H1 (cell line): ENCODE results near the gene RHBDF2. TPM values are rescaled to one million over a fixed set of nuclear protein-coding genes. Genes with fewer than 3 reads are reported as not detected.

Experiments
- GTF2F1 ChIP-seq: IDR thresholded peaks from 2 replicates; pipeline ENCODE4 v1.6.1; 2012; ENCODE audit warnings: low read depth, low read length, improper control_type of control experiment, borderline replicate concordance
- JUN ChIP-seq: IDR thresholded peaks from 2 replicates; pipeline ENCODE4 v1.6.1; 2011; ENCODE audit warnings: low read depth, mild to moderate bottlenecking, improper control_type of control experiment, low read length
- MAFK ChIP-seq: IDR thresholded peaks from 2 replicates; pipeline ENCODE4 v1.6.1; 2012; ENCODE audit warnings: low read depth, mild to moderate bottlenecking, improper control_type of control experiment, low read length
- POU5F1 ChIP-seq: IDR thresholded peaks from 2 replicates; pipeline ENCODE4 v1.6.1; 2011; ENCODE audit warnings: low read depth, mild to moderate bottlenecking, low read length, moderate library complexity
- SP1 ChIP-seq: IDR thresholded peaks from 2 replicates; pipeline ENCODE4 v1.6.1; 2011; ENCODE audit warnings: low read depth, low read length
- SP2 ChIP-seq: IDR thresholded peaks from 2 replicates; pipeline ENCODE4 v1.6.1; 2012; ENCODE audit warnings: mild to moderate bottlenecking, low read length, inconsistent platforms
- SP4 ChIP-seq: IDR thresholded peaks from 2 replicates; pipeline ENCODE4 v1.6.1; 2012; ENCODE audit warnings: low read length, inconsistent platforms
- SRF ChIP-seq: IDR thresholded peaks from 2 replicates; pipeline ENCODE4 v1.6.1; 2011; ENCODE audit warnings: mild to moderate bottlenecking, low read depth, low read length, moderate library complexity
- TAF7 ChIP-seq: optimal IDR thresholded peaks from 2 replicates; pipeline ENCODE3; 2011; ENCODE audit warnings: low read depth, mild to moderate bottlenecking, inconsistent platforms, low read length, moderate library complexity, borderline replicate concordance
- polyA plus RNA-seq, 7 experiments: library from polyadenylated mRNA; depleted of rRNA in 3 of 7; stranded (reverse) in 5 of 7; unstranded in 2 of 7; fragments of >200 nt in 5 of 7; fragments of 200-250 nt in 2 of 7; gene quantifications; 1 replicate in 5 of 7; 2 replicates in 1 of 7; 4 replicates in 1 of 7; pipeline versions ENCODE4 v1.2.1 to v1.2.3, GENCODE V29; 2011 to 2013; ENCODE audit warnings: missing spikeins in 2 of 7, mixed read lengths in 2 of 7
- total RNA-seq: library from RNA; stranded (reverse); fragmentation: NEBNext Ultra II Directional; extraction: Animal tissue kit (Norgen Biotek cat#: 25700); gene quantifications from 2 replicates; pipeline ENCODE4 v1.2.1, GENCODE V29; 2021
- TF ChIP-seq, protein P1 (sequence below), 3 experiments: IDR thresholded peaks; 1 replicate in 2 of 3; 2 replicates in 1 of 3; pipeline versions ENCODE4 v1.5.1 to v1.6.1; 2011; ENCODE audit warnings: low read length in 3 of 3, mild to moderate bottlenecking in 3 of 3, inconsistent platforms in 2 of 3, low read depth in 1 of 3, moderate library complexity in 1 of 3; ENCODE audit not compliant: insufficient read depth in 1 of 3; ENCODE audit errors: control extremely low read depth in 1 of 3

Gene RHBDF2
- total and polyA plus RNA-seq, 2 of the 8 experiments (the other 6 are each of a cell fraction or from before 2014, with no cell fraction given): 21.2 to 25.9 TPM

DNA sequence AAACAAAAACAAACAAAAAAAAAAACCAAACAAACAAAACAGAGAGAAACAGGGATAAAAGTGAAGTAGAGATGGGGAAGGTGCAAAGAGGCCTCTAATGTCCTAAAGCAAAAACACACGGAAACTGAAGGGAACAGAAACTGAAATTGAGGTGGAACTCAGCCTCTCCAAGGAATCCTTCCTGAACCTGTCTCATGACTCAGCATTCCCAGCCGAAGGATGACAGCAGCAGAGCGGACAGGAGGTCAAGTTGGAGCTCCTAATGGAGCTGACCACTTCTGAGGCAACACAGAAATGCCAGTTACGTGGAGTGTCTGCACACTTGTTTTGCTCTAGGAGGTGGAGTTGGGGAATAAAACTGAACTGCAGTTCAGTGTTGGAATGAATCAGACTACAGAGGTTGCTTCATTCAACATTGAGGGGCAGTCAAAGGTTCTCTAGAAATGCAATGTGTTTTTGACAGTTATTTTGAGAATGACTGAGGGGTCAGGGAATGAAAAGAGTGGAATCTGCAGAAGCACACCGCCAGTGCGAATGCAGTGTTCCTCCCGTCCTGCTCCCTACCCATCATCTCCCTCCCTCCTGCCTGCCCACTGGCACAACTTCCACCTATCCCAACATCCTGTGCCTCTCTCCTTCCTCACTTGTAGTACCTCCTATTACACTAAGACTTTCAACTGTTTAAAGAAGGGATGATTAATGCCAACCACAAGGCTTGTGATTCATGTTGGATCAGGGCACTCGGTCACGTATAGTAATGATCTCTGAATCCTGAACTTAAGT is 54.6 kb downstream of the RHBDF2 start (continued):
- TF ChIP-seq, protein P1, sequence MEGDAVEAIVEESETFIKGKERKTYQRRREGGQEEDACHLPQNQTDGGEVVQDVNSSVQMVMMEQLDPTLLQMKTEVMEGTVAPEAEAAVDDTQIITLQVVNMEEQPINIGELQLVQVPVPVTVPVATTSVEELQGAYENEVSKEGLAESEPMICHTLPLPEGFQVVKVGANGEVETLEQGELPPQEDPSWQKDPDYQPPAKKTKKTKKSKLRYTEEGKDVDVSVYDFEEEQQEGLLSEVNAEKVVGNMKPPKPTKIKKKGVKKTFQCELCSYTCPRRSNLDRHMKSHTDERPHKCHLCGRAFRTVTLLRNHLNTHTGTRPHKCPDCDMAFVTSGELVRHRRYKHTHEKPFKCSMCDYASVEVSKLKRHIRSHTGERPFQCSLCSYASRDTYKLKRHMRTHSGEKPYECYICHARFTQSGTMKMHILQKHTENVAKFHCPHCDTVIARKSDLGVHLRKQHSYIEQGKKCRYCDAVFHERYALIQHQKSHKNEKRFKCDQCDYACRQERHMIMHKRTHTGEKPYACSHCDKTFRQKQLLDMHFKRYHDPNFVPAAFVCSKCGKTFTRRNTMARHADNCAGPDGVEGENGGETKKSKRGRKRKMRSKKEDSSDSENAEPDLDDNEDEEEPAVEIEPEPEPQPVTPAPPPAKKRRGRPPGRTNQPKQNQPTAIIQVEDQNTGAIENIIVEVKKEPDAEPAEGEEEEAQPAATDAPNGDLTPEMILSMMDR (IDR thresholded peaks at IDR 0.05; ENCODE audit: control extremely low read depth in 1 of 3, insufficient read depth in 1 of 3, low read depth in 1 of 3, low read length in 3 of 3): no peak
- TF ChIP-seq SP4 (no peak), SRF (no peak), SP2 (no peak), POU5F1 (no peak), TAF7 (no peak), SP1 (no peak), GTF2F1 (no peak), JUN (no peak), MAFK (peak; percentile 92)
